GM23338 (cell line): ENCODE data around the gene PRKAR1A.

ENCODE experiments used
- CREB1 ChIP-seq: fragments of 250-450 bp; sonication (Bioruptor Pico); IDR thresholded peaks from 2 replicates; pipeline ENCODE4 v1.5.0; 2020; ENCODE audit warnings: low read depth, mild to moderate bottlenecking, moderate library complexity
- CTCF ChIP-seq, 2 experiments: fragments of 200-600 bp in 1 of 2; sonication (generic) in 1 of 2; conservative IDR thresholded peaks; 2 replicates each; pipeline versions ENCODE4 v1.5.1 to v1.6.1; 2016 to 2017; ENCODE audit warnings: antibody characterized with exemption in 2 of 2, low read depth in 2 of 2, mild to moderate bottlenecking in 2 of 2, moderate library complexity in 1 of 2
- ETS1 ChIP-seq: IDR thresholded peaks from 2 replicates; pipeline ENCODE4 v1.6.1; 2016; ENCODE audit warnings: antibody characterized with exemption
- EZH2 ChIP-seq: fragments of 200-600 bp; sonication (generic); IDR thresholded peaks from one replicate; pipeline ENCODE4 v1.8.0; 2017; ENCODE audit warnings: antibody characterized with exemption, mild to moderate bottlenecking, low read depth; ENCODE audit not compliant: unreplicated experiment
- EZH2phosphoT487 ChIP-seq: fragments of 200-600 bp; sonication (generic); IDR thresholded peaks from one replicate; pipeline ENCODE4 v1.8.1; 2018; ENCODE audit warnings: antibody characterized with exemption; ENCODE audit not compliant: unreplicated experiment
- JUNB ChIP-seq: IDR thresholded peaks from one replicate; pipeline ENCODE4 v1.6.1; 2016; ENCODE audit warnings: antibody characterized with exemption; ENCODE audit not compliant: unreplicated experiment
- NANOG ChIP-seq: IDR thresholded peaks from 2 replicates; pipeline ENCODE4 v1.6.1; 2016; ENCODE audit warnings: antibody characterized with exemption, borderline replicate concordance
- POLR2AphosphoS5 ChIP-seq: IDR thresholded peaks from 2 replicates; pipeline ENCODE4 v1.6.1; 2016; ENCODE audit warnings: antibody characterized with exemption, low read depth
- REST ChIP-seq: IDR thresholded peaks from one replicate; pipeline ENCODE4 v1.6.1; 2018; ENCODE audit warnings: antibody characterized with exemption; ENCODE audit not compliant: unreplicated experiment
- STAT1 ChIP-seq: IDR thresholded peaks from one replicate; pipeline ENCODE4 v1.6.1; 2016; ENCODE audit warnings: antibody characterized with exemption; ENCODE audit not compliant: unreplicated experiment
- ZNF331 ChIP-seq: fragments of 250-450 bp; sonication (Bioruptor Pico); IDR thresholded peaks from 2 replicates; pipeline ENCODE4 v1.5.0; 2020; ENCODE audit warnings: low read depth, mild to moderate bottlenecking, moderate library complexity
- ZNF462 ChIP-seq: fragments of 250-450 bp; sonication (Bioruptor Pico); IDR thresholded peaks from 2 replicates; pipeline ENCODE4 v1.5.0; 2020; ENCODE audit warnings: mild to moderate bottlenecking, moderate library complexity

GRCh38 chr17:68495081-68495480 lies 17.1 kb upstream of the PRKAR1A start:
- TF ChIP-seq CTCF (conservative IDR thresholded peaks at IDR 0.05; ENCODE audit: low read depth in 2 of 2) (no peak), EZH2 (no peak), POLR2AphosphoS5 (no peak), CREB1 (CRISPR knock-in tag) (no peak), ZNF331 (CRISPR knock-in tag) (no peak), EZH2phosphoT487 (no peak), STAT1 (no peak), ETS1 (no peak), REST (no peak), ZNF462 (CRISPR knock-in tag) (no peak), NANOG (no peak), JUNB (no peak)
